Stimulated activated CD4-positive, alpha-beta T cell treated with anti-CD3 and anti-CD28 coated beads, Interleukin-1b, Interleukin-23, amount 100 ng/mL, for 24 hours (primary cell): ENCODE measurements around the gene AP1M1.
"Not testable (repeated sequence)": the region's sequence is repeated elsewhere in the genome, so short reads cannot be mapped to it uniquely, and the experiment has no call there.

Experiments
- DNase-seq, 4 experiments: peaks; one replicate each; pipeline ENCODE4 v3.0.0-alpha.2; 2020; ENCODE audit warnings: low read depth in 4 of 4, low spot score in 1 of 4

Gene AP1M1

GRCh38 chr19:16260812-16261161 is 63.1 kb downstream of the AP1M1 start:
- DNase-seq, result no peak

- no peak for DNase-seq
These were observed 64.1 kb downstream of the AP1M1 start for GRCh38 chr19:16261584-16262368.

GRCh38 chr19:16262618-16263017 is 64.9 kb downstream of the AP1M1 start:
- DNase-seq, result no peak

GRCh38 chr19:16263141-16263761 is 65.5 kb downstream of the AP1M1 start:
- DNase-seq, result no peak

GRCh38 chr19:16265205-16265604 is 67.5 kb downstream of the AP1M1 start:
- DNase-seq, result no peak

- DNase-seq, result no peak
These were observed 68.3 kb downstream of the AP1M1 start for GRCh38 chr19:16265890-16266585.

GRCh38 chr19:16266586-16266942 is 68.9 kb downstream of the AP1M1 start:
- peak in 1 of 4 experiments; percentile 14 for DNase-seq

- DNase-seq, result peak in 1 of 4 experiments; percentile 9
These were observed 71.1 kb downstream of the AP1M1 start for GRCh38 chr19:16268676-16269319.

- no peak for DNase-seq
These were observed 75.2 kb downstream of the AP1M1 start for GRCh38 chr19:16272945-16273344.

GRCh38 chr19:16274447-16274846 is 76.7 kb downstream of the AP1M1 start:
- no peak for DNase-seq

GRCh38 chr19:16280306-16280705 is 82.6 kb downstream of the AP1M1 start:
- no peak for DNase-seq

- no peak for DNase-seq
These were observed 84.0 kb downstream of the AP1M1 start for GRCh38 chr19:16281743-16282142.

GRCh38 chr19:16283210-16284061 is 85.7 kb downstream of the AP1M1 start:
- DNase-seq, result peak; percentile 49 to 77 (median 60)

GRCh38 chr19:16284505-16284904 is 86.8 kb downstream of the AP1M1 start:
- DNase-seq, result no peak

GRCh38 chr19:16285079-16285478 is 87.4 kb downstream of the AP1M1 start:
- not testable (repeated sequence) for DNase-seq

- DNase-seq, result no peak
These were observed 88.2 kb downstream of the AP1M1 start for GRCh38 chr19:16285769-16286498.

- DNase-seq, result no peak
These were observed 90.8 kb downstream of the AP1M1 start for GRCh38 chr19:16288544-16288943.

- DNase-seq, result no peak
These were observed 91.9 kb downstream of the AP1M1 start for GRCh38 chr19:16289594-16289993.

- DNase-seq, result no peak
These were observed 93.0 kb downstream of the AP1M1 start for GRCh38 chr19:16290692-16291091.
